Kidney glomerular epithelial cell (primary cell): ENCODE data around the gene NOX5.

Source experiments
- DNase-seq: peaks from one replicate; lab custom pipeline; 2025; lab: John Stamatoyannopoulos, UW

Gene NOX5

DNA sequence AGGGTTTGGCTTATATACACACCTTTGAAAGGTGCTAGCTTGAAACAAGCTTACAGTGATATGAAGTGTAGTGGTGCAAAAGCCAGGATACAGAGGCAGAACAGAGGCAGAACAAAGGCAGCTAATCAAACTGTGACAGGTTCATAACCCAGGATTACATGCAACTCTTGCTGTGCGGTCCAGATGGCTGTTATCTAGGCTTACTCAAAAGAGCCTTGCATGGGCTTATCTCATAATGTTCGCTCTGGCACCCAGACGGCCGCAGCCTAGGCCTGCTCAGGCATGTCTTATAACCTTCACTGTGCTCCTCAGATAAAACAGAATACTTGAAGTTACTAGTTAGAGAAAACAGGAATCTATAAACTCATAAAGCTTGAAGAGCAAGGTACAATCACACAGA is 22.8 kb upstream of the NOX5 start:
- DNase-seq: no peak

DNA sequence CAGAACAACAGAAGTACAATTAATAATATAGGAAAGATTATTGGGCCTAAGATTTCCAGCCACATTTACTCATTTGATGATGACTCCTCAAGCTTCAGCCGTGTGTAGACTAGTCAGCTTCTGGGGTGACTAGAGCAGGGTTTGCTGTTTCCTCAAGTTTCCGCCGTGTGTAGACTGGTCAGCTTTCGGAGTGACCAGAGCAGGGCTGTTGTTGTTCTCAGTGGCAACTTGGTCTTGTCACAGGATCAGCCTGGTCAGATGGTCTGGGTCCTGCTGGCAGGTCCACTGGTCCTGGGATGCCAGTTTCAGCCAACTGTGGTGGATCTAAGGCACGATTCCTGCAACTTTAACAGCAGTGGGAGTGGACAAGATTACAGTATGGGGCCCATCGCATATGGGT is 21.8 kb upstream of the NOX5 start:
- DNase-seq: no peak

DNA sequence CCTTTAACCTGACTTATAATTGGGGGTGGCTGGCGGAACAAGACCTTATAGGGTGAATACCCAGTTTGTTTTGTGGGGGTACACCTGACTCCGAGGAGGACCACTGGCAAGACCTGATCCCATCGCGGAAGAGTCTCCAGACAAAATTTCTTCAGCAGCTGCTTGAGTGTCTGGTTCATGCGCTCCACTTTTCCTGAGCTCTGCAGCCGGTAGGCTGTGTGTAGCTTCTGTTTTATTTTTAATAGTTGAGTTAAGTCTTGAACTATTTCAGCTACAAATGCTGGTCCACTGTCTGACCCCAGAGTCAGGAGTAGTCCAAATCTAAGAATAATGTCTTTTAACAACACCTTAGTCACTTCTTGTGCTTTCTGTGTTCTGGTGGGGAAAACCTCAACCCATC is 21.2 kb upstream of the NOX5 start:
- no peak for DNase-seq

DNA sequence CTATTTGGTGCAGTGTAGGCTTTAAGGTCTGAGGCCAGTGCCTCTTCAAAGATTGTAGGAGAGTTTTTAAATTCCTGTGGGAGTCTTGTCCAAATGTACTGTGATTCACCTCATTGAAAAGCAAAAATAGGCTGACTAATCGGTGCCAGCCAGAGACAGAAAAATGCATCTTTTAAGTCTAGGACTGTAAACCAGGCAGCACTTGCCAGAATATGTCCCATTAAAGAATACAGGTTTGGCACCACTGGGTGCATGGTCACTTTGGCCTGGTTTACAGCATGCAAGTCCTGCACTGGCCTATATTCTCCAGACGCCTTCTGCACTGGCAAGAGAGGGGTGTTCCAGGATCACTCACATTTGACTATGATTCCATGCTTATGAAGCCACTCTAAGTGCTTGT is 20.3 kb upstream of the NOX5 start:
- DNase-seq: peak; percentile 69

DNA sequence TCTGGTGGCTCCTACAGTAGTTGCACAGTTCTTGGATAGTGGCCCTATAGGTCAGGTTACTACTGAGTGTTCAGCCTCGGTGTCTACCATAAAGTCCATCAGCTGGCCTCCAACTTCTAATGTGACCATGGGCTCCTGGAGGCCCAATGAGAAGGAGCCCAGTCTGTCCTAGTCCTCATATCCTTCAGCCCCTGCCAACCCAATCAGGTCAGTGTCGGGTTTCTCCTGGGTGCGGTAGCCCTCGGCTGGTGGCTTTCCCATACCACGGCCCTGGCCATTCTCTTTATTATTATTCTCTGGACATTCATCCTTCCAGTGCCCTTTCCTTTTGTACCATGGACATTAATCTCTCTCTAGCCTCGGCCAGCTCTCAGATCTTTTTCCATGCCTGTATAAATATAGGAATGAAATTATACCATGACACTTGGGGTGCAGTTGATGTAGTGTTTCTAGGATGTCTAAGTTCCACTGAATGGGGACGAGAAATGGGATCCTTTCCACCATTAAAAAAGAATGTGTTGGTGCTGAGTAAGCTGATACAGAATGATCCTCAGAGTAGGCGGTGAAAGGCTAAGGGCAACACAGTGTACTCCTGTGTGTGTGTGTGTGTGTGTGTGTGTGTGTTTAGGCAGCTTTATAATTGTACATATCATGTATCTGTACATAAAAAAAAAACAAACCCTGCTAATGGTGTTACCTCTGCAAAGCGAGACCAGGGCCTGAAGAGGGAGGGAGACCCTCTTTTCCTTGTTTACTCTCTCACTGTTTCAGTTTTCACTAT is 19.3 kb upstream of the NOX5 start:
- no peak for DNase-seq

DNA sequence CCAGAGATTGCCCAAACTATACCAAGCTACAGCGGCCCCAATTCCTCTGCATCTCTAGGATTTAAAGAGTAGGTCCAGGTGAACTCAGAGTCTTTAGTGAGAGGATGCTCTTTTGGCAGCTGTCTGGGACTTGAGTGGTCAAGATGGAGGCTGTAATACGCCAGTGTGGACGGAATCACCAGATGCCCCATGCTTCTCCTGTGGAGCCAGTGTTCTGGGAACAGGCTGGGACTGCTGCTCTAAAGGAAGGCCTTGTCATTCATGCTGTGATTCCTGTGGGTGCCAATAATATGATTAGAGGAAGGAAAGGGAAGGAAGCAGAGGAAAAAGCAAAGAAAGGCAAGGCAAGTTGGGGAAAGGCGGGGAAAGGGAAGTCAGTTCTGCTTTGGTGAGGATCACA is 17.4 kb upstream of the NOX5 start:
- no peak for DNase-seq

DNA sequence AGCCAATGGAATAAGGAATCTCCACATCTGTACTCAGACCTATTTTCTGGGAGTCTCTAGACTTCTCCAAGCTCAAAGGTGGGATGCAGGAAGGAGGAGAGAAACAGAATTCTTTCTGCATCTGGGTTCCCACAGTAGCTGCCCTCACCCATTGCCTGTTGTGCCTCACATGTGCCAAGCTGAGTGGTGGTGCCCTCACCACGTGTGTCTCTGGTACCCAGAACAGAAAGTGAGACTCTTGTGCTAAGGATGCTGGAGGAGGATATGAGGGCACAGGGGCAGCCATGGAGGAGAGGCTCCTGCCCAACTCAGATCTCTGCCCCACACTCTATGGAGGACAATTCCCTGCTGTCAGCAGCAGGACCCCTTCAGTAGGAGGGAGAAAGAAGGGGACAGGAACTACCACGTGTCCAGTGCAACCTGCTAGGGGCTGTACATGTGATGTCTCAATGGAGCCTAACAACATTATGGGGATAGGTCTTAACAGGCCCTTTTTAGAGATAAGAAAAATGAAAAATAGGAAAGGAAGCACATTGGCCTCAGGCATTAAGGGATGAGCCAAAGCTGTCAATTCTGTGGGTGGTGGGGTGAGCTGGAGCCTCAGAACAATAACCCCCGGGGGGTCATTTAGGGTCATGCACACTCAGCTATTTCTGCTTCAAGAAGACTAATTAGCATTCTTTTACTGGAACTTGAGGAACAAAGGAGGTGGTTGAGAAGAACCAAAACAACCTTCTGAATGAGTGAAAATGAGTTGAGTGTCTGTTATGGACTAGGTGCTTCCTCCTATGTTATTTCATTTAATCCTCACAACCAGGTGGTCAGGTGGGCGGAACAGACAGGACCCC is 16.3 kb upstream of the NOX5 start:
- DNase-seq: no peak

DNA sequence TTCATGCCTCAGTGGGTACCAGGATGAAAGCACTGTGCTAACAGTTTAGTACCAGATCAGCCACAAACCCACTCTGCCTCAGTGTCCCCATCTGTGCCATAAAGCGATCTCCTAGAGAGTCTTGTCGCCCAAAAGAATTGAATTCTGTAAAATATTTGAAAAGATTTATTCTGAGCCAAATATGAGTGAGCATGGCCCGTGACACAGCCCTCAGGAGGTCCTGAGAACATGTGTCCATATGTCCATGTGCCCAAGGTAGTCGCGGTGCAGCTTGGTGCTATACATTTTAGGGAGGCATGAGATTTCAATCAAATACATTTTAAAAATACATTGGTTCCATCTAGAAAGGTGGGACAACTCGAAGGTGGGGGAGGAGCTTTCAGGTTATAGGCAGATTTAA is 15.4 kb upstream of the NOX5 start:
- no peak for DNase-seq

DNA sequence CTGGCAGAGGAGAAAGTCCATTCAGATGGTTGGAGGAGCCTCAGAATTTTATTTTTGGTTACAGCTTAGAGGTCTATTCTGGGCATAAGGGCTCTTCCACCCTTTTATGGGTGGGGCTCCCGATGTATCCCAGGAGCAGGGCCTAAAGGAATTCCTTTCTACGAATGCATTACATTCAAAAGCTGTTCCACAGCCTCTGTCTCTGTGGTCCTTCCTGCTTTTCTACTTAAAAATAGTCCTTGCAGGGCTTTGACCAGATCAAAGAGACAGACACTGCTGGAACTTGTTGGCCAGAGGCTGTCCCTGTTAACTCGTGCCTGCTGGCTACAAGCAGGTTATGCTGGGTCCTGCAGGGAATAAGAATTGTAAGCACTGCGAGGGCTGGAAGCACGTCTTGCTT is 14.4 kb upstream of the NOX5 start:
- DNase-seq: no peak

DNA sequence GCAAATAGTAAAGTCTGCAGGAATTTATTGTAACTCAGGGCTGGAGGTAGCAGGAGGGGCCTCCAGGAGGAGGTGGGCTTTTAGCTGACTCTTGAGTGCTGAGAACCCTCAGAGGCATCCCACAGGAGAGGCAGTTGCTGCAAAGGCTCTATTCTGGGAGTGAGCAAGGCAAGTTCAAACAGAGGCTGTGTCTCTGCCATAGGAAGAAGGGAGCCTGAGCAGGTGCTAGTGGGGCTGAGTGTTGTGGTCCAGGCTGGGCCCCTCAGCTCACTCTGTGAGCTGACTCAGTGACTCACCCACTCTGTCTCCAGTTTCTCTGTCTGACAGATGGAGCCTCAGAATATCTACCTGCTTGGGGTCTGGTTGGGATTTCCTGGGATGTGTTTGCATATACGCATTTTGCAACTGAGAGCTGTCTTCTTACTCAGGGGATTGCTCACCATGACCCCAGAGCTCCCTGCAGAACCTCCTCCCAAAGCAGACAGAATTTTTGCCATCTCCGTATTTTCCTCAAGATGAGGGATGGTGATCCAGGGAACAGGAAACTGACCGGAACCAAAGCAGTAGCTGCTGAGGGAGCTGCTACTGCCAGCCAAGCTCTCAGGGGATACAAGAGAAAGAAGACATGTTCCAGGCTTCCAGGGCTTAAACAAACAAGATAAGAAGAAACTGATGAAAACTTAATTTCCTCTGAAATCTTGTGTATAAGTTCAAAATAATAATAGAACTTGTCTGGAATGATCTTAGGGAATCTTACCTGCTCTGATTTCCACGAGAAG is 13.6 kb upstream of the NOX5 start:
- DNase-seq: no peak

DNA sequence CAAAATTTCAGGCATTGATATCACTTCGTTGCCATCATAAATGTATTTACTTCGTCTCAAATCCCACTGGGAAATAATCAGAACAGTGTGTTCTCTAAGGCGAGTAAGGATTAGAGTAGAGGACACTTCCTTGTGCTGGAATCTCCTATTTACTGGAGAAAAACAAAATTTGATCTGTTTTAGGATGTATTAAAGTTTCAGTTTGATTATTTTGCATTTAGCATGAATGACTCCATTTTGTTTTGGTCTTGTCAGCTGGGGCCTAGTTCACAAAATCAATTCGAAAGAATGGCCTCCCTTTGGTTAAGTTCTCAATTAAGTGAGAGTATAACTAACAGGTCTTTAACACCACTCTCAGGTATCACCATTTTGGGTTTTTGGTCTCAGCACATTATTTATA is 11.7 kb upstream of the NOX5 start:
- no peak for DNase-seq

DNA sequence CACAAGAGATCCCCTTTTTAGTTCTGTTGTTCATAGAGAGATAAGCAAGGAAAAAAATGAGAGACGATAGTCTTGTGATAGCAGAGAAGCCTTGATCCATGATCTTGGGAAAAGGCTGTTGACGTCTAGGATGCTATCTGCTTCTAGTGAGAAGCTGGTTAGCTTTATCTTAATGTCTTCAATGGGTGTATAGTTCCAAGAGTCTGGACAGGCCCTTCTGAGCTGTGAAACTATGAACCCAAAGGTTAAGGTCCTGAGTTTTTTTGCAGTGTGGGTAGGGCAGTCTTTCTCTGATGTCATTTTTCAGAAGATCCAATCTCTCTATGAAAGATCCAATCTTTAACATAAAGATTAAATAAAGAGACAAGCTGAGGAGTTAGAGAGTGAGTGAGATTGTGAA is 10.5 kb upstream of the NOX5 start:
- DNase-seq: no peak

DNA sequence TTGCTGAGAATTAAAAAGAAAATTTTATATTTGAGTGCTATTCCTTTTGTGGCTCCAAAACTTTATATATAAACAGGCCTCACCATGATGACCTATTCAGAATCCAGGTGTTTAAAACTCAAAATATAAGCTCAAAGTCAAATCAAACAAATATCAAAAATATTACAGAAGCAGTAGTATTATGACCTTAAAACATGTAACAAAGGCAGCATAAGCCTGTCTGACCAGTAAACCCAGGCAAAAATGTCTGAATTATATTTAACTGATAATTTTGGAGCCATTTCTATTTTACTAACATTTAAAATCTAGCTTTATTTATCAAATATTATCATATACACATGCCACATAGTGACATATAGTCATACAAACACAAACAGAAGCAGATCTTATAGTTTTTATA is 6.4 kb upstream of the NOX5 start:
- no peak for DNase-seq

DNA sequence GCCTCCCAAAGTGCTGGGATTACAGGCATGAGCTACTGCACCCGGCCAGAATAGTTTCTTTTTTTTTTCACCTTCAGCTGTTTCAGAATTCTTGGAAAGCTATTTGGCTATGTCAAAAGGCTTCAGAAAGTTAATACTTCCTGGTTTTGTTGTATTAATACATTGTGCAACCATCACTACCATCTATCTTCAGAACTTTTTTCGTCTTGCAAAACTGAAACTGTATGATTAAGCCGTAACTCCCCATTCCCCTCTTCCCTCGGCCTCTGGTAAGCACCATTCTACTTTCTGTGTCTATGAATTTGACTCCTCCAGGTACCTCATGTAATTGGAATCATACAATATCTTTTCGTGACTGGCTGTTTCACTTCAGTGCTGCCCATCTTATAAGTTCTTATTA is 5.2 kb upstream of the NOX5 start:
- no peak for DNase-seq

DNA sequence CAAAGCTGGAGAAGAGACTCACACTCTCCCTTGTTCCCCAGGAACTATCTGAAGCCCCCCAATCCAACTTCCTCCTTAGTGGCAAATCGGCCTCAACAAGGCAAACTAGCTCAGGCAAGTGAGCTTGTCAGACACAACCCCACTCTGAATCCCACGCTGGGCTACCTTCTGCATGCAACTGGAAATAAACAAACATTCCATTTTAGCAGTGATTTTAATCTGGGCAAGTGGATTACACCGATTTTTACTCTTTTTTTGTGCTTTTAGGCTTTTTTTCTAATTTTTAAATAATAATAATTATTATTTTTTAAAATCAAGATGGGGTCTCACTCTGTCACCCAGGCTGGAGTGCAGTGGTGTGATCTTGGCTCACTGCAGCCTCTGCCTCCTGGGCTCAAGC is 2.9 kb upstream of the NOX5 start:
- no peak for DNase-seq

DNA sequence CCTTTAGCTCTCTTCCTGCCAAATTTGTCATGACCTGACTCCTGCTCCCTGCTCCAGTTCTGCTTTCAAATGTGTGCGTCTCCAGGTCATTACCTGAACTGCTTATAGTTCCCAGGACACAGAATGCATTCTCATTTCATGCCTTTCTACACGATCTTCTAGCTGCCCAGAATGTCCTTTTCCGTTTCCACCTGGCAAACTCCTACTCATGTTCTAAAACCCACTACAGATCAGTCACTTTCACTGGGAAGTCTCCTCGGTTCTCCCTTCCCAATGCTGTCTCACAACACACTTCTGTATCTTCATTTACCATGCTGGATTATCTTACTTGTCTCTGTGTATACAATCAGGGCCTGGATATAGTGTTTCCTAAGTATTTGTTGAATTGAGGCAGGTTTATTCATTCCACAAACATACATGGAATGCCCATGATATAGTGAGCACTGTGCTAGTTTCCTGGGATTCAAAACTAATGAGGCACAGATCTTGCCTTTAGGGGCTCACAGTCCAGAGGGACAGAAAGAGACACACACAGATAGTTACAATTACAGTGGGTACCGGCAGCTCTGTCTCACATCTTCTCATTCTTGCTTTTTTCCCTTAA is 1.6 kb upstream of the NOX5 start:
- no peak for DNase-seq

DNA sequence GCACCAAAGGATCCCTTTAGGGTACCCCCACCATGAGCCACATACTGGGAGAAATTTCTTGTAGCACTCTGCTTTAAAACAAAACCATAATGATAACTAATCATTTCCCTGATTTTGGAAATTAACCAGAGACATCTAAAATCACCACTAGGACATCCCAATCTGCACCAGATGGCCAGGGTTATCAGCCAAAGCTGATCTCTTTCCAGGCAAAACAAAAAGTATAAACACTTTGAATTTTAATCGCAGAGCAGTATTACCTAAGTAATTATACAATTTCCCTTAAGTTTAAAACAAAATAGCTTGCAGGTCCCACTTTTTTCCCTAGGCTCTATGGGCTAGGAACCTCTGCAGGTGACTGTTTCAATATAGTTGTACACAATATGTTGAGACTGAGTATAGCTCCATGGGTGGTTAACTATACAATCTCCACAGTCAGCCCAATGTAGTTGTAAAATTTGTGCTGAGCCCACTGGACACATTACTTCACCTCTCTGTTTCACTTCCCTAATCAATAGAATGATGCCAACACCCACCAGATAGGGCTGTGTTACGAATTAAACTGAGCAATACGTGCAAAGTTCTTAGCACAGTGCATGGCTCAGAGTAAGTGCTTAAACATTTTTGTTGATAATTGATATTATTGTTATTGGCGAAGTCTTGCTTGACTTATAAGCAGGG is 629 bp upstream of the NOX5 start:
- no peak for DNase-seq

DNA sequence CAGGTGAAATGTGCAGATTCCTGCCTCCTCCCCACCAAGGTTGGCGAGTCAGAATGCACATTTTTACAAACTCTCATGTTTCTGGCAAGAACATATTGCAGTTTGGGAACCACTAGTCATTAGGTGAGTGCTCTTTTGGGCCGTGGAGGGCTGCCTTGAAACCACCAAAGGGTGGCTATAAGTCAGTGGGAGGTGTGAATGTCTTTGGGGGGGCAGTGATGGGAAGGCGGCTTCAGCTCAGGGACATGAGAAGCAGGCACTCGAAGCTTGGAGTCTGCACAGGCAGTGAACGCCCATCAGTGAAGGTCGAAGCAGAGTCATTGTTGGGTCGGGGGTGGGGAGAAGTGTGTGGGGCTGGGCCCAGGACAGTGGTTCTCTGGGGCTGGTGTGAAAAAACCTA is 1.1 kb downstream of the NOX5 start:
- DNase-seq: no peak

DNA sequence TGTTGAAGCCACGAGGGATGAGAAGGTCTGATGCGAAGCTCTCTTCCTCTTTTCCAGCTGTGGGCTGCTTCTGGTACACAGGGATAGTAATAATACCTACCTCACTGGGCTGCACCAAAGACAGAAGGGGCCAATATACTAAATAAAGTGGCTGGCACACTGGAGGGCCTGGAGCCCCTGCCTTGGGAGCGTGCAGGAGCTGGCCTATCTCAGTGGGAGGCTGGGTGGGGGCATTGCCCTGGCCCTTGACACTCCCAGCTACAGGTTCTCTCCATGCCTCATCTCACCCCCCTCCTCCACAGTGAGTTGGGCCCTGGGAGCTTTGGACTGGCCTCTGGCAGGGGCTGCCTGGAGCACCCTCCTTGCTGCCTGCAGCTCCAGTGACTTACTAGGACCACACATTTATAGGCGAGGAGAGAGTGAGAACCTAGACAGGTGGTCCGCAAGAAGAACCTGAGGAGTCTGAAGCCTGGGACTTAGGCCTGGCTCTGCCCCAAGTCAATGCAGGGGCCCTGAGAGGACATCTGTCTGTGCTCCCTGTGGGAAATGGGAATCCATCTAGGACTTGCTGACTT is 1.6 kb downstream of the NOX5 start:
- no peak for DNase-seq

DNA sequence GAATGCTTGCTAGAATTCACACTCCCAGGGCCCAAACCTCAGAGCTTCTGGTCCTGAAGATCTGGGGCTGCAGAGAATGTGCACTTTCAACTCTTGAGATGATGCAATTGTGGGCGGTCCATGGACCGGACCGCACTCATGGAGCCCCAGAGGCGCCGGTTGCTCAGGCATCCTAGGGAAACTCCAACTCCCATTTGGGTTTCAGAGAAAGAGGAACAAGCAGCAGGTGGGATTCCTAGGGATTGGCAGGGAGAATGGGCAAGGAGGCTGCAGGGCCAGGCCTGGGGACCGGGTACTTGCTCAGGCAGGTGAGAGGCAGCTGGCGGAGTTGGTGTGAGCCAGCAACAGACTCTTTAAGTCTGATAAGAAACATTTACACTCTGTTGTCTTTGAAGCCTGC is 3.5 kb downstream of the NOX5 start:
- DNase-seq: no peak

DNA sequence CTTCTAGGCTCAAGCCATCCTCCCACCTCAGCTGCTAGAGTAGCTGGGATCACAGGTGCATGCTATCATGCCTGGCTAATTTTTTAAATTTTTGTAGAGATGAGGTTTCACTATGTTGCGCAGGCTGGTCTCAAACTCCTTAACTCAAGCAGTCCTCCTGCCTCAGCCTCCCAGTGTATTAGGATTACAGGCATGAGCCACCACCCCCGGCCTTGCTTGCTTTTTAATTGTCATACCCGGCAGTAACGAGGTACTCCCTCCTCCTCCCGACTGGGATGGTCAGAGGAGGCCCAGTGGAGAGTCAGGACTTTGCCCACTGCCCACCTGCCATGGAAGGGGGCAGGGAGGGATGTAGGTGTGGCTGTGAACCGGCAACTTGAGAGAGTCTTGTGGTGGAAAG is 4.5 kb downstream of the NOX5 start:
- no peak for DNase-seq

DNA sequence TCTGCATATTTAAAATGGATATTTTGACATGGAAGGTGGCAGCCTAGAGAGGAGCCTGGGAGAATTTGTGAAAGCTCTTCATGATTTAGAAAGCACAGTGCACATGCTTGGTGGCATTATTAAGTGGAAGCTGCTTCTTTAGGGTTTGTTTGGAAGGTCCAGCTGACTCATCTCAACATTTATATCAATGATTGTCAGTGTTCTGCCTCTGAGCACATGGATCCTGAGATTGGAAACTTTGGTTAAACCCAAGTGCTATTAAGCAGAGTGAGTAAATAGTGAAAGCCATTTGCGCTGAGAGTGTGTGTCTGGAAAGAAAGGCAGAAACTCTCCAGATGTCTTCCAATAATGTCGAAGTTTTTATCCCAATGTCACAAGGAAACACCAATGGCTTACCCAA is 7.4 kb downstream of the NOX5 start:
- DNase-seq: no peak
